SK-N-SH (cell line): ENCODE measurements around the gene OMP.

Source experiments
- ELF1 ChIP-seq: IDR thresholded peaks from 2 replicates; pipeline ENCODE4 v1.4.0; 2012
- EZH2phosphoT487 ChIP-seq: fragments of 200-600 bp; sonication (generic); IDR thresholded peaks from 2 replicates; pipeline ENCODE4 v1.6.1; 2017; ENCODE audit warnings: low read depth, mixed run types, mild to moderate bottlenecking, antibody characterized with exemption, moderate library complexity, borderline replicate concordance
- FOXM1 ChIP-seq: IDR thresholded peaks from 2 replicates; pipeline ENCODE4 v1.4.0; 2012; ENCODE audit warnings: low read depth, mild to moderate bottlenecking
- JUND ChIP-seq: IDR thresholded peaks from 2 replicates; pipeline ENCODE4 v1.4.0; 2012
- NFIC ChIP-seq: IDR thresholded peaks from 2 replicates; pipeline ENCODE4 v1.4.0; 2012; ENCODE audit warnings: borderline replicate concordance
- POLR2AphosphoS5 ChIP-seq: IDR thresholded peaks from 2 replicates; pipeline ENCODE4 v1.6.1; 2012; ENCODE audit warnings: low read depth, low read length
- RAD21 ChIP-seq: IDR thresholded peaks from 2 replicates; pipeline ENCODE4 v1.6.1; 2012; ENCODE audit warnings: mild to moderate bottlenecking, low read length
- RXRA ChIP-seq: IDR thresholded peaks from 2 replicates; pipeline ENCODE4 v1.4.0; 2012; ENCODE audit warnings: low read depth, mild to moderate bottlenecking, borderline replicate concordance
- SMC3 ChIP-seq: IDR thresholded peaks from 2 replicates; pipeline ENCODE4 v1.6.1; 2012; ENCODE audit warnings: low read depth, low read length, improper control_type of control experiment
- TAF1 ChIP-seq: IDR thresholded peaks from 2 replicates; pipeline ENCODE4 v1.6.1; 2012; ENCODE audit warnings: low read depth, mild to moderate bottlenecking, low read length, moderate library complexity, borderline replicate concordance
- USF1 ChIP-seq: IDR thresholded peaks from 2 replicates; pipeline ENCODE4 v1.4.0; 2012; ENCODE audit warnings: low read depth, borderline replicate concordance
- YY1 ChIP-seq: IDR thresholded peaks from 2 replicates; pipeline ENCODE4 v1.4.0; 2012; ENCODE audit warnings: low read depth, mild to moderate bottlenecking
- TF ChIP-seq, protein P1 (sequence below): fragments of 200-600 bp; sonication (generic); IDR thresholded peaks from 2 replicates; pipeline ENCODE4 v1.6.1; 2017; ENCODE audit warnings: antibody characterized with exemption, mild to moderate bottlenecking, moderate library complexity

DNA sequence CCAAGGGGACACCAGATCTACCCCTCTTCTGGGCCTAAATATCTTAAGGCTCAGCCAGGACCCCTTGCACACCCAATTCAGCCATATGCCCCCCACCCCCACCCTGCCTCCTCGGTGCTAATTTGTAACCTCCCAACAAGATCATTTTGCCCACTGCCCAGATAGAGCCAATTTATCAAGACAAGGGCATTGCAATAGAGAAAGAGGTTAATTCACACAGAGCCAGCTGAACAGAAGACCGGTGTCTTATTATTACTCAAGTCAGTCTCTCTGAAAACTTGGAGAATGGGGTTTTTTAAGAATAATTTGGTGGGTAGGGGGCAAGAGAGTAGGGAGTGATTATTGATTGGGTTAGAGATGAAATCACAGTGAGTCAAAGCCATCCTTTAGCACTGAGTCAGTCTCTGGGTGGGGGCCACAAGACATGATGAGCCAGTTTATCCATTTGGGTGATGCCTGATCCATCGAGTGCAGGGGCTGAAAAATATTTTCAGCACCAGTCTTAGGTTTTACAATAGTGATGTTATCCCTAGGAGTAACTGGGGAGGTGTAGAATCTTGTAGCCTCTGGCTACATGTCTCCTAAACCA lies 45.7 kb upstream of the OMP start:
- no peak for TF ChIP-seq USF1
- TF ChIP-seq, protein P1, sequence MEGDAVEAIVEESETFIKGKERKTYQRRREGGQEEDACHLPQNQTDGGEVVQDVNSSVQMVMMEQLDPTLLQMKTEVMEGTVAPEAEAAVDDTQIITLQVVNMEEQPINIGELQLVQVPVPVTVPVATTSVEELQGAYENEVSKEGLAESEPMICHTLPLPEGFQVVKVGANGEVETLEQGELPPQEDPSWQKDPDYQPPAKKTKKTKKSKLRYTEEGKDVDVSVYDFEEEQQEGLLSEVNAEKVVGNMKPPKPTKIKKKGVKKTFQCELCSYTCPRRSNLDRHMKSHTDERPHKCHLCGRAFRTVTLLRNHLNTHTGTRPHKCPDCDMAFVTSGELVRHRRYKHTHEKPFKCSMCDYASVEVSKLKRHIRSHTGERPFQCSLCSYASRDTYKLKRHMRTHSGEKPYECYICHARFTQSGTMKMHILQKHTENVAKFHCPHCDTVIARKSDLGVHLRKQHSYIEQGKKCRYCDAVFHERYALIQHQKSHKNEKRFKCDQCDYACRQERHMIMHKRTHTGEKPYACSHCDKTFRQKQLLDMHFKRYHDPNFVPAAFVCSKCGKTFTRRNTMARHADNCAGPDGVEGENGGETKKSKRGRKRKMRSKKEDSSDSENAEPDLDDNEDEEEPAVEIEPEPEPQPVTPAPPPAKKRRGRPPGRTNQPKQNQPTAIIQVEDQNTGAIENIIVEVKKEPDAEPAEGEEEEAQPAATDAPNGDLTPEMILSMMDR, result no peak
- TF ChIP-seq NFIC, result no peak
- no peak for TF ChIP-seq RXRA
- no peak for TF ChIP-seq ELF1
- no peak for TF ChIP-seq YY1
- TF ChIP-seq FOXM1, result no peak
- no peak for TF ChIP-seq TAF1
- no peak for TF ChIP-seq SMC3
- no peak for TF ChIP-seq POLR2AphosphoS5
- no peak for TF ChIP-seq JUND
- no peak for TF ChIP-seq EZH2phosphoT487
- TF ChIP-seq RAD21, result no peak
